ENCODE data around the gene ELMO1.

The ELMO1 gene

DNA sequence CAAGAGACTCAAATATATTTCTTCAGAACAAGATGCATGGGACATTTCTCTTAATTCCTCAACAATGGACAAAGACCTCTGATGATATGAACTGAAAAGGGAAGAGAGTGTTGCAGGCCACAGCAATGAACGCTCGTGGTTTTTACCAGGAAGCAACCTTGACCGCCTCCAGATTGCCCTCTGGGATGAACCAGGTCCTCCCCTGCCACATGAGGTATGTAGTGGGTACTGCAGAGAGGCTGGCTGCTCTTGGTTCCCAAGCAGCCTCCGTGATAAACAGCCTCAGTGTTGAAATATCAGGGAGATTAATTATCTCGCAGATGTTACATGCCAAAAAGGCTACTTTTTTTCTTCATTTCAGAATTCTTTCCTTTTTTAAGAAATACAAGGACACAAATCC, 338.8 kb downstream of the ELMO1 start:
- DNase-seq (ENCODE audit: low read depth), result peak; percentile 77
- H3K4me3 ChIP-seq (ENCODE audit: low read depth, low read length), result no peak overlapping the region
- TF ChIP-seq, protein P1, sequence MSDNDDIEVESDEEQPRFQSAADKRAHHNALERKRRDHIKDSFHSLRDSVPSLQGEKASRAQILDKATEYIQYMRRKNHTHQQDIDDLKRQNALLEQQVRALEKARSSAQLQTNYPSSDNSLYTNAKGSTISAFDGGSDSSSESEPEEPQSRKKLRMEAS (IDR thresholded peaks at IDR 0.05; ENCODE audit: low read depth, low read length), result no peak
- TF ChIP-seq POLR2A (IDR thresholded peaks at IDR 0.05; ENCODE audit: extremely low read depth, insufficient read length), result no peak
- TF ChIP-seq, protein P2, sequence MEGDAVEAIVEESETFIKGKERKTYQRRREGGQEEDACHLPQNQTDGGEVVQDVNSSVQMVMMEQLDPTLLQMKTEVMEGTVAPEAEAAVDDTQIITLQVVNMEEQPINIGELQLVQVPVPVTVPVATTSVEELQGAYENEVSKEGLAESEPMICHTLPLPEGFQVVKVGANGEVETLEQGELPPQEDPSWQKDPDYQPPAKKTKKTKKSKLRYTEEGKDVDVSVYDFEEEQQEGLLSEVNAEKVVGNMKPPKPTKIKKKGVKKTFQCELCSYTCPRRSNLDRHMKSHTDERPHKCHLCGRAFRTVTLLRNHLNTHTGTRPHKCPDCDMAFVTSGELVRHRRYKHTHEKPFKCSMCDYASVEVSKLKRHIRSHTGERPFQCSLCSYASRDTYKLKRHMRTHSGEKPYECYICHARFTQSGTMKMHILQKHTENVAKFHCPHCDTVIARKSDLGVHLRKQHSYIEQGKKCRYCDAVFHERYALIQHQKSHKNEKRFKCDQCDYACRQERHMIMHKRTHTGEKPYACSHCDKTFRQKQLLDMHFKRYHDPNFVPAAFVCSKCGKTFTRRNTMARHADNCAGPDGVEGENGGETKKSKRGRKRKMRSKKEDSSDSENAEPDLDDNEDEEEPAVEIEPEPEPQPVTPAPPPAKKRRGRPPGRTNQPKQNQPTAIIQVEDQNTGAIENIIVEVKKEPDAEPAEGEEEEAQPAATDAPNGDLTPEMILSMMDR (IDR thresholded peaks at IDR 0.05; ENCODE audit: low read depth, low read length), result no peak
- no peak for TF ChIP-seq MYC (IDR thresholded peaks at IDR 0.05; ENCODE audit: low read depth, low read length)

DNA sequence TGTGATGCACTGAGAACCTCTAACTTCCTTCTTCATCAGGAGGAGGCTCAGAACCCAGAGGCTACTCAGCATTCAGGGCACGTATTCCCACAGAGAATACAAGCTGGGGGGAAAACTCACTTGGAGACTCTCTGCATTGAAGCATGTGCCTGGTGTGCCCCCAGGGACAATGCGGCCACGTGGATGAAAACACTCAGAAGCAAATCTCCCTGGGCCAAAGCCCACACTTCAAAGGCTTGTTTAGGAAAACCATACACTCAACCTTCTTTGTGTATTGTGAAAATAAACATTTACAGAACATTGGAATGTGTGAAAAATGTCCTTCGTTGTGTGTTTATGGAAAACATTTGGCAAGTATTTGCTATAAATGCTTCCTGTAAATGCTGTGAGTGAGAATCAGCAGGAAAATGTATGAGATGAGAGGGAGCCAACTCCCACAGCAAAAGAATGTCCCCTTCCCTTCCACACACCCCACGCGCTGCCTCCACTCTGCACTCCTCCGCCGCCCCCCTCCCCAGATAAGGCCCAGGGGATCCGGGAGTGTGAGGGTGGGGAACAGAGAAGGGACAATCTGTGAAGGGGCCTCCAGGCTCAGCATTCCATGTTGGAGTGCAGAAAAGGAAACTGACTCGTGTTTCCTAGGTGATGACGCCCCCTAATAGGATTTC, 339.5 kb downstream of the ELMO1 start:
- H3K4me3 ChIP-seq (ENCODE audit: low read depth, low read length), result no peak overlapping the region
- TF ChIP-seq, protein P1 (IDR thresholded peaks at IDR 0.05; ENCODE audit: low read depth, low read length), result no peak
- TF ChIP-seq, protein P2 (IDR thresholded peaks at IDR 0.05; ENCODE audit: low read depth, low read length), result no peak
- TF ChIP-seq MYC (IDR thresholded peaks at IDR 0.05; ENCODE audit: low read depth, low read length) (no peak), POLR2A (IDR thresholded peaks at IDR 0.05; ENCODE audit: extremely low read depth, insufficient read length) (no peak)
- no peak for DNase-seq (ENCODE audit: low read depth)

- TF ChIP-seq, protein P1 (IDR thresholded peaks at IDR 0.05; ENCODE audit: low read depth, low read length), result no peak
- TF ChIP-seq, protein P2 (IDR thresholded peaks at IDR 0.05; ENCODE audit: low read depth, low read length), result no peak
- no peak for TF ChIP-seq POLR2A (IDR thresholded peaks at IDR 0.05; ENCODE audit: extremely low read depth, insufficient read length)
- no peak for TF ChIP-seq MYC (IDR thresholded peaks at IDR 0.05; ENCODE audit: low read depth, low read length)
- H3K4me3 ChIP-seq (ENCODE audit: low read depth, low read length), result no peak overlapping the region
- peak; percentile 9 for DNase-seq (ENCODE audit: low read depth)
These were observed 340.0 kb downstream of the ELMO1 start for GRCh38 chr7:37108615-37109014.

DNA sequence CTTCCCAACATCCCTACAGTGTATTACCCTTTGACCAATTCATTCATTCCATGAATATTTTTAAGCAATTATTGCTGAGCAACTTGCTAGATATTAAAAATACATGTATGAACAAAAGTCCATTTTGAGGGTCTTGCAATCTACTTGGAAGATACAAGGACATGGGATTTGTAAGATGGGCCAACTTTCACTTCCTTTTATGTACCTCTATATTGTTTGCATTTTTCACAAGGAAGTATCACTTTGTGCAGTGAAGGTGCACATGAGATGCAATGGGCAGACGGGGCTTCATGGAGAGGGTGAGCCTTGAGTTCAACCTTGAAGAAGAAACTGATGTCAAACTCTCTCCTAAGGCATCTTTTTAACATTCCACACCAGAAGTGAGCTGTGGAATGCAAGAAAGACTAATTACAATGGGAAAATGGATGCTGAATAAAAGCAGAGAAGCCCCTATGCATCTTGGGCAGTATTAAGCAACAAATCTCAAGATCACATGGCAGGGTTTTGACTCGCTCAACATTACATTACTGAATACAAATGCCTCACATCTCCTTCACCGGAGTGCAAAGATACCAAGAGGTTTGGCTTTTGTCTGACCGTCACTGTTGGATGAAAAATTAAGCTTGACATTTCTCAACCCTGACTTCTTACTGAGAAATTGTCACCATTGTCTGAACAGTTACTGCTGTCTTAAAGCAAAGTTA, 341.5 kb downstream of the ELMO1 start:
- DNase-seq (ENCODE audit: low read depth), result no peak
- TF ChIP-seq POLR2A (IDR thresholded peaks at IDR 0.05; ENCODE audit: extremely low read depth, insufficient read length) (no peak), MYC (IDR thresholded peaks at IDR 0.05; ENCODE audit: low read depth, low read length) (no peak)
- TF ChIP-seq, protein P2 (IDR thresholded peaks at IDR 0.05; ENCODE audit: low read depth, low read length), result no peak
- no peak overlapping the region for H3K4me3 ChIP-seq (ENCODE audit: low read depth, low read length)

DNA sequence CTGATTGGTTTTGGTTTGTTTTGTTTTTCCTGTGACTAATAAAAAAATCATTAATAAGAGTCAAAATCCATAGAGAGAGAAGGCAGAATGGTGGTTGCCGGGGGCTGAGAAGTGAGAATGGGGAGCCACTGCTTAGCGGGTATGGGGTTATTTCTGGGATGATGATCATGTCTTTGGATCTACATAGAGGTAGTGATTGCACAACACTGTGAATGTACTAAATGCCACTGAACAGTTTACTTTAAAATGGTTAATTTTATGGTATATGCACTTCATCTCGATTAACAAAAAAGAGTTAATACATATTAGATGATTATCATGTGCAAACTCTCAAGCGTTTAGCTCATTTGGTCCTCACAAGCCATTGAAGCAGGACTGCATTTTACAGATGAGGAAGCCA, 342.9 kb downstream of the ELMO1 start:
- no peak for DNase-seq (ENCODE audit: low read depth)
- no peak overlapping the region for H3K4me3 ChIP-seq (ENCODE audit: low read depth, low read length)
- TF ChIP-seq POLR2A (IDR thresholded peaks at IDR 0.05; ENCODE audit: extremely low read depth, insufficient read length), result no peak
- TF ChIP-seq, protein P2 (IDR thresholded peaks at IDR 0.05; ENCODE audit: low read depth, low read length), result no peak
- TF ChIP-seq MYC (IDR thresholded peaks at IDR 0.05; ENCODE audit: low read depth, low read length), result no peak
- TF ChIP-seq, protein P1 (IDR thresholded peaks at IDR 0.05; ENCODE audit: low read depth, low read length), result no peak

Measured in NB4 (cell line).